HPDE6-E6E7 (cell line): ENCODE measurements around the gene REG3G.
"Not testable (repeated sequence)": the region's sequence is repeated elsewhere in the genome, so short reads cannot be mapped to it uniquely, and the experiment has no call there.

ENCODE experiments used
- DNase-seq: peaks from one replicate; pipeline ENCODE4 v3.0.0; 2011; ENCODE audit warnings: missing footprints; ENCODE audit errors: extremely low spot score

REG3G gene

GRCh38 chr2:79016342-79016741 lies 9.2 kb upstream of the REG3G start:
- DNase-seq = no peak

- DNase-seq = no peak
These were observed 559 bp downstream of the REG3G start for GRCh38 chr2:79026061-79026460.

GRCh38 chr2:79039944-79040343 lies 14.4 kb downstream of the REG3G start:
- DNase-seq = no peak

- no peak for DNase-seq
These were observed 15.5 kb downstream of the REG3G start for GRCh38 chr2:79041032-79041448.

- not testable (repeated sequence) for DNase-seq
These were observed 28.0 kb downstream of the REG3G start for GRCh38 chr2:79053486-79053885.

GRCh38 chr2:79054769-79055168 lies 29.3 kb downstream of the REG3G start:
- DNase-seq = not testable (repeated sequence)

- DNase-seq = no peak
These were observed 39.7 kb downstream of the REG3G start for GRCh38 chr2:79065201-79065600.

- no peak for DNase-seq
These were observed 45.6 kb downstream of the REG3G start for GRCh38 chr2:79071078-79071477.
